HepG2 (cell line): ENCODE measurements around the gene NUDT22. TPM values are rescaled to one million over a fixed set of nuclear protein-coding genes. Genes with fewer than 3 reads are reported as not detected.

Experiments
- CCDC6 ChIP-seq: sonication (generic); formaldehyde crosslinking; IDR thresholded peaks from 2 replicates; pipeline ENCODE4 v1.8.1; 2022; ENCODE audit warnings: mild to moderate bottlenecking, missing genetic modification reagents, moderate library complexity
- CTCF ChIP-seq: sonication (generic); formaldehyde crosslinking; IDR thresholded peaks from 2 replicates; pipeline ENCODE4 v1.5.0; 2020; ENCODE audit warnings: mild to moderate bottlenecking, missing genetic modification reagents, moderate library complexity
- DZIP1 ChIP-seq: sonication (generic); formaldehyde crosslinking; IDR thresholded peaks from 2 replicates; pipeline ENCODE4 v1.5.0; 2020; ENCODE audit warnings: mild to moderate bottlenecking, missing genetic modification reagents
- E2F5 ChIP-seq: sonication (generic); formaldehyde crosslinking; conservative IDR thresholded peaks from 2 replicates; pipeline ENCODE4 v1.4.0; 2020; ENCODE audit warnings: missing genetic modification reagents
- ELF1 ChIP-seq: sonication (generic); formaldehyde crosslinking; IDR thresholded peaks from 2 replicates; pipeline ENCODE4 v1.4.0; 2020; ENCODE audit warnings: missing genetic modification reagents
- FOXA1 ChIP-seq, 2 experiments: fragments of 450-650 bp in 1 of 2; sonication (generic) in 1 of 2; formaldehyde crosslinking in 1 of 2; IDR thresholded peaks; 2 replicates each; pipeline versions ENCODE4 v1.4.0 to v1.6.1; 2016 to 2020; ENCODE audit warnings: missing genetic modification reagents in 1 of 2
- HNRNPL ChIP-seq: fragments of 200-400 bp; formaldehyde crosslinking; IDR thresholded peaks from 2 replicates; pipeline ENCODE4 v1.6.1; 2017; ENCODE audit warnings: mild to moderate bottlenecking, low read depth, low read length
- MIER2 ChIP-seq: IDR thresholded peaks from 2 replicates; pipeline ENCODE4 v1.6.1; 2016; ENCODE audit warnings: missing biosample characterization, missing genetic modification reagents
- NFATC3 ChIP-seq: sonication (generic); formaldehyde crosslinking; IDR thresholded peaks from 2 replicates; pipeline ENCODE4 v1.5.1; 2020; ENCODE audit warnings: mild to moderate bottlenecking, missing genetic modification reagents
- PBX3 ChIP-seq: sonication (generic); formaldehyde crosslinking; IDR thresholded peaks from 2 replicates; pipeline ENCODE4 v1.8.1; 2023; ENCODE audit warnings: missing genetic modification reagents, inconsistent platforms, borderline replicate concordance
- RAD51 ChIP-seq: fragments of 450-650 bp; IDR thresholded peaks from 2 replicates; pipeline ENCODE4 v1.6.1; 2016; ENCODE audit warnings: borderline replicate concordance
- REL ChIP-seq: sonication (generic); formaldehyde crosslinking; conservative IDR thresholded peaks from 2 replicates; pipeline ENCODE4 v1.8.0; 2022; ENCODE audit warnings: mild to moderate bottlenecking, missing genetic modification reagents, moderate library complexity
- TFDP2 ChIP-seq: sonication (generic); formaldehyde crosslinking; IDR thresholded peaks from 2 replicates; pipeline ENCODE4 v1.4.0; 2020; ENCODE audit warnings: missing genetic modification reagents
- TSC22D2 ChIP-seq: sonication (generic); formaldehyde crosslinking; IDR thresholded peaks from 2 replicates; pipeline ENCODE4 v1.5.1; 2020; ENCODE audit warnings: missing genetic modification reagents, mild to moderate bottlenecking, borderline replicate concordance
- YY1 ChIP-seq: IDR thresholded peaks from 2 replicates; pipeline ENCODE4 v1.6.1; 2011; ENCODE audit warnings: low read length, low read depth, moderate library complexity, mild to moderate bottlenecking; ENCODE audit not compliant: insufficient read depth, insufficient replicate concordance
- ZNF138 ChIP-seq: sonication (generic); formaldehyde crosslinking; IDR thresholded peaks from 2 replicates; pipeline ENCODE4 v1.5.0; 2020; ENCODE audit warnings: mild to moderate bottlenecking, low read depth, missing genetic modification reagents
- ZNF251 ChIP-seq: sonication (generic); formaldehyde crosslinking; IDR thresholded peaks from 2 replicates; pipeline ENCODE4 v1.9.0; 2021; ENCODE audit warnings: mild to moderate bottlenecking, missing genetic modification reagents
- ZNF333 ChIP-seq: sonication (generic); formaldehyde crosslinking; IDR thresholded peaks from 2 replicates; pipeline ENCODE4 v1.4.0; 2020; ENCODE audit warnings: mild to moderate bottlenecking, missing genetic modification reagents, borderline replicate concordance
- ZNF550 ChIP-seq: sonication (generic); formaldehyde crosslinking; IDR thresholded peaks from 2 replicates; pipeline ENCODE4 v1.4.0; 2020; ENCODE audit warnings: mild to moderate bottlenecking, missing genetic modification reagents, borderline replicate concordance
- ZSCAN12 ChIP-seq: sonication (generic); formaldehyde crosslinking; IDR thresholded peaks from 2 replicates; pipeline ENCODE4 v1.9.0; 2021; ENCODE audit warnings: mild to moderate bottlenecking, missing genetic modification reagents
- polyA plus RNA-seq, 8 experiments: library from polyadenylated mRNA; depleted of rRNA in 3 of 8; stranded (reverse) in 7 of 8; unstranded in 1 of 8; fragments of >200 nt; fragmentation: Illumina TruSeq in 4 of 8; extraction: Trizol in 4 of 8; gene quantifications; 2 replicates each; pipeline versions ENCODE4 v1.2.1 to v1.2.3, GENCODE V29; 2011 to 2016; ENCODE audit warnings: low read depth in 4 of 8, missing spikeins in 1 of 8, mixed read lengths in 1 of 8; ENCODE audit not compliant: insufficient read depth in 1 of 8
- total RNA-seq, 5 experiments: library from RNA; depleted of rRNA; stranded (reverse); fragments of >200 nt; fragmentation: Illumina TruSeq; extraction: Trizol; gene quantifications; 2 replicates each; pipeline ENCODE4 v1.2.3, GENCODE V29; 2016; ENCODE audit warnings: low read depth in 1 of 5

Gene NUDT22
- total and polyA plus RNA-seq, 2 of the 13 experiments (the other 11 are each of a cell fraction or from before 2014, with no cell fraction given) = 33.5 to 39.8 TPM

GRCh38 chr11:64252003-64252872, 26.2 kb downstream of the NUDT22 start (continued):
- TF ChIP-seq DZIP1 (CRISPR knock-in tag) (no peak), YY1 (no peak), CCDC6 (CRISPR knock-in tag) (no peak), ZNF251 (no peak), FOXA1 (IDR thresholded peaks at IDR 0.05) (no peak), FOXA1 (CRISPR knock-in tag; IDR thresholded peaks at IDR 0.05) (no peak), PBX3 (CRISPR knock-in tag) (no peak), ZNF138 (CRISPR knock-in tag) (no peak), NFATC3 (CRISPR knock-in tag) (no peak), RAD51 (no peak), TFDP2 (CRISPR knock-in tag) (no peak), HNRNPL (0 out of 2 replicates have a peak, but pooled peaks have one; percentile 55), ZSCAN12 (no peak), ELF1 (CRISPR knock-in tag) (no peak), ZNF550 (CRISPR knock-in tag) (no peak), E2F5 (CRISPR knock-in tag) (no peak), CTCF (CRISPR knock-in tag) (peak; percentile 54), TSC22D2 (CRISPR knock-in tag) (no peak), REL (CRISPR knock-in tag) (no peak), MIER2 (CRISPR knock-in tag) (no peak), ZNF333 (CRISPR knock-in tag) (0 out of 2 replicates have a peak, but pooled peaks have one; percentile 10)
